GM12878 (cell line): ENCODE measurements around the gene PES1. TPM values are rescaled to one million over a fixed set of nuclear protein-coding genes. Genes with fewer than 3 reads are reported as not detected.

Experiments
- ATAC-seq: fragments of 200-7000 bp; cut with Tn5 transposase; 3 replicates; pipeline ENCODE4 v1.9.1; 2020; ENCODE audit warnings: mild to moderate bottlenecking, moderate library complexity
- BruUV-seq: library from RNA; stranded (reverse); fragments of 400-500 nt; replicated peaks from 2 replicates; lab custom pipeline; 2021; lab: Mats Ljungman, UMichigan
- CTCF ChIA-PET: fragments of 300-600 bp; sonication (Branson Sonifier 250); formaldehyde crosslinking; extraction: SDS; loops from one replicate; lab custom pipeline; 2021; ENCODE audit warnings: inconsistent platforms; lab: Yijun Ruan, JAX
- POLR2A ChIA-PET: fragments of 350-600 bp; formaldehyde crosslinking; extraction: SDS; loops from one replicate; lab custom pipeline; 2021; ENCODE audit warnings: inconsistent platforms; lab: Charles Lee
- RAD21 ChIA-PET: fragments of 300-600 bp; sonication (Branson Sonifier 250); formaldehyde crosslinking; loops from one replicate; lab custom pipeline; 2023; ENCODE audit warnings: antibody characterized with exemption; ENCODE audit not compliant: unreplicated experiment; lab: Charles Lee
- SMC1A ChIA-PET: fragments of 300-600 bp; sonication (Branson Sonifier 250); formaldehyde crosslinking; loops from one replicate; lab custom pipeline; 2023; ENCODE audit not compliant: unreplicated experiment, uncharacterized antibody; lab: Charles Lee
- DNase-seq: peaks from one replicate; pipeline ENCODE4 v3.0.0-alpha.2; 2011; ENCODE audit warnings: low read depth, low spot score
- FAIRE-seq: peaks from 3 replicates; lab custom pipeline; 2011; peaks lifted over from hg19 to GRCh38; lab: Jason Lieb, UNC
- H2AFZ ChIP-seq: 2 replicates; pipeline ENCODE4 v1.6.0; 2011; ENCODE audit warnings: low read depth, low read length, control low read depth; ENCODE audit not compliant: control insufficient read depth
- H3K27ac ChIP-seq: 2 replicates; pipeline ENCODE4 v1.5.1; 2011; ENCODE audit warnings: control low read depth; ENCODE audit not compliant: control insufficient read depth, insufficient read depth
- H3K27me3 ChIP-seq, 2 experiments: replicated peaks in 1 of 2; 2 replicates each; pipeline versions ENCODE4 v1.6.0 to v1.6.1; 2011; ENCODE audit warnings: low read length in 1 of 2; ENCODE audit not compliant: control insufficient read depth in 2 of 2, insufficient read depth in 2 of 2
- H3K36me3 ChIP-seq, 2 experiments: 2 replicates each; pipeline ENCODE4 v1.5.1; 2011; ENCODE audit warnings: low read length in 1 of 2; ENCODE audit not compliant: control insufficient read depth in 2 of 2, insufficient read depth in 2 of 2
- H3K4me1 ChIP-seq: 2 replicates; pipeline ENCODE4 v1.6.1; 2011; ENCODE audit warnings: mild to moderate bottlenecking, low read length, moderate library complexity, mixed read lengths; ENCODE audit not compliant: control insufficient read depth, insufficient read depth
- H3K4me2 ChIP-seq: 2 replicates; pipeline ENCODE4 v1.6.0; 2011; ENCODE audit warnings: control low read depth; ENCODE audit not compliant: control insufficient read depth, insufficient read depth
- H3K4me3 ChIP-seq: fragments of 200-600 bp; sonication (generic); 2 replicates; pipeline ENCODE4 v1.5.1; 2016
- H3K79me2 ChIP-seq: 2 replicates; pipeline ENCODE4 v1.6.0; 2011; ENCODE audit warnings: low read length; ENCODE audit not compliant: control insufficient read depth, insufficient read depth
- H3K9ac ChIP-seq: 2 replicates; pipeline ENCODE4 v1.8.0; 2011; ENCODE audit warnings: low read length, control low read depth, mixed read lengths; ENCODE audit not compliant: control insufficient read depth, insufficient read depth
- H3K9me3 ChIP-seq: replicated peaks from 3 replicates; pipeline ENCODE4 v1.5.1; 2011; ENCODE audit warnings: mild to moderate bottlenecking, low read length; ENCODE audit not compliant: control insufficient read depth, insufficient read depth
- H4K20me1 ChIP-seq: 2 replicates; pipeline ENCODE4 v1.6.0; 2011; ENCODE audit not compliant: control insufficient read depth, insufficient read depth
- BHLHE40 ChIP-seq, 2 experiments: fragments of 450-650 bp in 1 of 2; IDR thresholded peaks; 2 replicates each; pipeline ENCODE4 v1.6.1; 2011 to 2017; ENCODE audit warnings: low read depth in 2 of 2, borderline replicate concordance in 1 of 2, improper control_type of control experiment in 1 of 2, low read length in 1 of 2, mild to moderate bottlenecking in 1 of 2
- MXI1 ChIP-seq: fragments of 150-350 bp; IDR thresholded peaks from 2 replicates; pipeline ENCODE4 v1.6.1; 2011; ENCODE audit warnings: low read depth, mild to moderate bottlenecking, inconsistent platforms, low read length, improper control_type of control experiment
- NFYA ChIP-seq: IDR thresholded peaks from 2 replicates; pipeline ENCODE4 v1.6.1; 2011; ENCODE audit warnings: low read depth, mild to moderate bottlenecking, low read length, improper control_type of control experiment, borderline replicate concordance
- PAX5 ChIP-seq: IDR thresholded peaks from 2 replicates; pipeline ENCODE4 v1.6.1; 2011; ENCODE audit warnings: low read depth, low read length, borderline replicate concordance
- PML ChIP-seq: IDR thresholded peaks from 2 replicates; pipeline ENCODE4 v1.6.1; 2012; ENCODE audit warnings: low read length, inconsistent platforms
- SMARCA5 ChIP-seq: fragments of 450-650 bp; IDR thresholded peaks from 2 replicates; pipeline ENCODE4 v1.6.1; 2017; ENCODE audit warnings: mild to moderate bottlenecking
- ZBTB33 ChIP-seq: fragments of 450-650 bp; IDR thresholded peaks from 2 replicates; pipeline ENCODE4 v1.6.1; 2017; ENCODE audit warnings: mild to moderate bottlenecking
- ZNF24 ChIP-seq: fragments of 450-650 bp; IDR thresholded peaks from 2 replicates; pipeline ENCODE4 v1.6.1; 2017; ENCODE audit warnings: antibody characterized with exemption, mild to moderate bottlenecking
- ZSCAN29 ChIP-seq: fragments of 450-650 bp; IDR thresholded peaks from 2 replicates; pipeline ENCODE4 v1.6.1; 2017; ENCODE audit warnings: mild to moderate bottlenecking, moderate library complexity
- WGBS: methylation state at CpG from one replicate; pipeline ENCODE4 v1.1.6; 2016; ENCODE audit warnings: low lambda C conversion rate; ENCODE audit not compliant: insufficient replicate concordance, insufficient coverage; ENCODE audit errors: missing lambda C conversion rate; 5-methylcytosine and 5-hydroxymethylcytosine counted together
- in situ Hi-C: fragments of 300-500 bp; cut with MboI; formaldehyde crosslinking; loops from 9 replicates; pipeline ENCODE4 v1.14.3; 2018; ENCODE audit warnings: mixed read lengths
- intact Hi-C: fragments of 100-400 bp; cut with micrococcal nuclease; formaldehyde crosslinking; loops from one replicate; pipeline ENCODE4 v1.14.2; 2022; ENCODE audit not compliant: unreplicated experiment
- polyA plus RNA-seq, 11 experiments: library from polyadenylated mRNA; depleted of rRNA in 4 of 11; unstranded in 6 of 11; stranded (reverse) in 5 of 11; fragments of >200 nt; fragmentation: Nextera tagmentation in 4 of 11; fragmentation: Illumina TruSeq in 1 of 11; extraction: Ambion mirVana in 4 of 11; extraction: Trizol in 1 of 11; gene quantifications; 1 replicate in 1 of 11; 2 replicates in 10 of 11; pipeline versions ENCODE4 v1.2.1 to v1.2.3, GENCODE V29; 2011 to 2016; ENCODE audit warnings: inconsistent platforms in 2 of 11, missing spikeins in 2 of 11, low read depth in 1 of 11
- total RNA-seq, 4 experiments: library from RNA; depleted of rRNA in 3 of 4; stranded (reverse); fragments of >200 nt in 3 of 4; fragmentation: Illumina TruSeq in 1 of 4; extraction: Trizol in 1 of 4; gene quantifications; 2 replicates each; pipeline versions ENCODE4 v1.2.1 to v1.2.3, GENCODE V29; 2013 to 2021
- TF ChIP-seq, protein P1 (sequence below): fragments of 450-650 bp; IDR thresholded peaks from 2 replicates; pipeline ENCODE4 v1.6.1; 2016; ENCODE audit warnings: mild to moderate bottlenecking

Gene PES1
- total and polyA plus RNA-seq, 10 of the 15 experiments (the other 5 are each of a cell fraction or from before 2014, with no cell fraction given), result 6.9 to 139 (median 106) TPM

- peak overlapping the region; percentile 66 for H3K4me3 ChIP-seq
- H3K27ac ChIP-seq, result peak overlapping the region; percentile 54
- in situ Hi-C loops, result no loop called here
- CTCF ChIA-PET, result interaction anchor here (0.7 to 6.4 kb wide), 12 partner anchors 9 to 344 kb away, joined by 3 to 51 read pairs (median 4); partner anchors contain the start of genes PES1 and SLC35E4
- TF ChIP-seq ZSCAN29 (no peak), PAX5 (no peak), SMARCA5 (0 out of 2 replicates have a peak, but pooled peaks have one; percentile 15), BHLHE40 (IDR thresholded peaks at IDR 0.05; ENCODE audit: borderline replicate concordance in 1 of 2, low read depth in 2 of 2, low read length in 1 of 2) (no peak), NFYA (no peak), ZBTB33 (no peak), PML (no peak), ZNF24 (peak; percentile 55; the same call in 1 of the 2 replicates), MXI1 (0 out of 2 replicates have a peak, but pooled peaks have one; percentile 15)
- TF ChIP-seq, protein P1, sequence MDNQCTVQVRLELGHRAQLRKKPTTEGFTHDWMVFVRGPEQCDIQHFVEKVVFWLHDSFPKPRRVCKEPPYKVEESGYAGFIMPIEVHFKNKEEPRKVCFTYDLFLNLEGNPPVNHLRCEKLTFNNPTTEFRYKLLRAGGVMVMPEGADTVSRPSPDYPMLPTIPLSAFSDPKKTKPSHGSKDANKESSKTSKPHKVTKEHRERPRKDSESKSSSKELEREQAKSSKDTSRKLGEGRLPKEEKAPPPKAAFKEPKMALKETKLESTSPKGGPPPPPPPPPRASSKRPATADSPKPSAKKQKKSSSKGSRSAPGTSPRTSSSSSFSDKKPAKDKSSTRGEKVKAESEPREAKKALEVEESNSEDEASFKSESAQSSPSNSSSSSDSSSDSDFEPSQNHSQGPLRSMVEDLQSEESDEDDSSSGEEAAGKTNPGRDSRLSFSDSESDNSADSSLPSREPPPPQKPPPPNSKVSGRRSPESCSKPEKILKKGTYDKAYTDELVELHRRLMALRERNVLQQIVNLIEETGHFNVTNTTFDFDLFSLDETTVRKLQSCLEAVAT, result peak; percentile 84; the same call in 1 of the 2 replicates
- TF ChIP-seq, all 136 proteins: peak for 4
- Histone ChIP-seq H2AFZ (peak overlapping the region; percentile 93), H3K9me3 (no peaks in the 10 kb centered on the region), H3K9ac (peak overlapping the region; percentile 66), H3K36me3 (no peaks in the 10 kb centered on the region), H3K4me2 (peak overlapping the region; percentile 97), H4K20me1 (no peaks in the 10 kb centered on the region), H3K27me3 (no peaks in the 10 kb centered on the region), H3K79me2 (no peaks in the 10 kb centered on the region), H3K4me1 (peaks cover 51% of the 10 kb centered on the region)
- ChIA-PET POLR2A (interaction anchor here (0.5 to 2.1 kb wide), 9 partner anchors 13 to 177 kb away, joined by 3 to 7 read pairs (median 5); partner anchors contain the start of genes PES1 and SLC35E4), SMC1A (interaction anchor here (0.8 to 3.6 kb wide), 9 partner anchors 16 to 183 kb away, joined by 3 to 18 read pairs (median 5); partner anchors contain the start of gene PES1), RAD21 (interaction anchor here (0.6 to 4.7 kb wide), 10 partner anchors 16 to 216 kb away, joined by 3 to 58 read pairs (median 5); partner anchors contain the start of genes PES1 and SLC35E4)
- DNase-seq, result no peak
- FAIRE-seq, result no peak
- WGBS, result 82% methylated on average over 7 of the region's 7 CpGs
- intact Hi-C loops, result no loop called here
- no peak; the same call in 2 of the 3 replicates for ATAC-seq
- BruUV-seq, result TSS peak; percentile 72
Measured at GRCh38 chr22:30607300-30607930, 15.7 kb upstream of the PES1 start.
